Measurements from ENCODE around the gene TAF9. TPM values are rescaled to one million over a fixed set of nuclear protein-coding genes. Genes with fewer than 3 reads are reported as not detected.

The TAF9 gene
- total and polyA plus RNA-seq, 7 donors, result 38.8 to 92.9 (median 53.3) TPM

- Histone ChIP-seq H3K36me3 (ENCODE audit: insufficient read depth in 1 of 2, low read depth in 1 of 2) (no peaks in the 10 kb centered on the region), H3K9me3 (no peaks in the 10 kb centered on the region), H3K27ac (peak overlapping the region; percentile 83), H3K27me3 (ENCODE audit: insufficient read depth in 3 of 3, low read length in 2 of 3) (no peaks in the 10 kb centered on the region), H3K4me1 (peaks cover 9% of the 10 kb centered on the region), H3K4me3 (peak overlapping the region; percentile 89)
- DNase-seq (no peak), ATAC-seq (no peak)
- no peak for TF ChIP-seq CTCF (IDR thresholded peaks at IDR 0.05)
- 49 to 56% (median 52%) methylated on average over 11 of the region's 11 CpGs for WGBS, 3 donors
- intact Hi-C loops (cut with DNase I), result loop anchor here in 1 of 2 donors (10.0 kb wide), 1 partner anchor 237 kb away; the partner anchor contains the start of gene SLC30A5
Measured at GRCh38 chr5:69331528-69332445, 37.5 kb downstream of the TAF9 start.

DNA sequence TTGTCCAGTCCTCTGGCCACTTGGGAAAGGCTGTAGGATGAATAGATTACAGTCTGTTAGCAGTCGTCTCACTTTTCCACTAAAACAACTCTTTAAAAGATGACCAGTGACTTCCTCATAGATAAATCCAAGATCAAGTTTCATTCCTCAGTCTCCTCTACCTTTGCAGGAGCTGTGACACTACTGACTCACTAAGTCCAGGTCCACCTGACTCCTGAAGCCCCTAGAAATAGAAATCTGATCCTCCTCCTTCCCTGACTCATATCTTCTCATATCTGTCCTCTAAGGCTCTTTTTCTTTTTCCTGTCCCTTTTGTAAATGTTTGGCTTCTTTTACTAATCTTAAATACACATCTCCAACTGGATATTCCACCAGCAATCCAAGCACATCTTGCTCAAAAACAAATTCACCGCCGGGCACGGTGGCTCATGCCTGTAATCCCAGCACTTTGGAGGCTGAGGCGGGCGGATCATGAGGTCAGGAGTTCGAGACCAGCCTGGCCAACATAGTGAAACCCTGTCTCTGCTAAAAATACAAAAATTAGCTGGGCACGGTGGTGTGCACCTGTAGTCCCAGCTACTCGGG, 39.3 kb downstream of the TAF9 start:
- intact Hi-C loops (cut with DNase I), result loop anchor here in 1 of 2 donors (10.0 kb wide), 1 partner anchor 235 kb away; the partner anchor contains the start of gene SLC30A5
- no peak for ATAC-seq
- WGBS, 3 donors, result 87 to 89% (median 88%) methylated on average over 9 of the region's 9 CpGs

GRCh38 chr5:69326365-69326764, 43.0 kb downstream of the TAF9 start:
- Histone ChIP-seq H3K27me3 (ENCODE audit: insufficient read depth in 3 of 3, low read length in 2 of 3) (no peaks in the 10 kb centered on the region), H3K27ac (no peak overlapping the region), H3K36me3 (ENCODE audit: insufficient read depth in 1 of 2, low read depth in 1 of 2) (no peaks in the 10 kb centered on the region), H3K4me1 (no peaks in the 10 kb centered on the region), H3K4me3 (no peak overlapping the region), H3K9me3 (no peaks in the 10 kb centered on the region)
- no peak for ATAC-seq
- DNase-seq, result no peak
- intact Hi-C loops (cut with DNase I), result no loop called here
- no peak for TF ChIP-seq CTCF (IDR thresholded peaks at IDR 0.05)
- 92 to 94% (median 93%) methylated on average over 1 of the region's 1 CpG for WGBS, 3 donors

More for the DNA sequence above, 39.3 kb downstream of the TAF9 start:
- no peak overlapping the region for H3K4me3 ChIP-seq
- no peaks in the 10 kb centered on the region for H3K27me3 ChIP-seq (ENCODE audit: insufficient read depth in 3 of 3, low read length in 2 of 3)
- H3K36me3 ChIP-seq (ENCODE audit: insufficient read depth in 1 of 2, low read depth in 1 of 2), result no peaks in the 10 kb centered on the region
- no peaks in the 10 kb centered on the region for H3K9me3 ChIP-seq
- H3K27ac ChIP-seq, result no peak overlapping the region
- no peak for TF ChIP-seq CTCF (IDR thresholded peaks at IDR 0.05)
- no peak for DNase-seq
- H3K4me1 ChIP-seq, result peaks cover 9% of the 10 kb centered on the region

DNA sequence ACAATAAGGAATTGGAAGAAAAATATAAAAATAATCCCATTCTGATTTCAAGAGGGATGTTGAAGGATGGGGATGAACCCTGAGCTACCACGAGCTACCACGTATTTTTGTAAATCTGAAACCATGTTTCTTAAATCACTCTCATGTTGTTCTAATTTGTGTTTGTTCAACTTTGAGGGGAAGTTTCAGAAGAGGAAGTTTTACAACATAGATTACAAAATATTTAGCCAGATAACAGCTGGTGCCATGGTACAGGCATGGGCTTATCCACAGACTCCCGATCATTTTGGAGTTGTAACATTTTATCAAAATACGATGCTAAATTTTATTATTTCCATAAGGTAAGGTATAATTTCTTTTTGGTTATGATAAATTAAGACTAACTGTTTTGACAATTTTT, 51.9 kb downstream of the TAF9 start:
- peaks cover 0 to 16% of the 10 kb centered on the region in 2 donors for H3K36me3 ChIP-seq (ENCODE audit: insufficient read depth in 1 of 2, low read depth in 1 of 2)
- no peak overlapping the region for H3K27ac ChIP-seq
- 87 to 94% (median 87%) methylated on average over 4 of the region's 4 CpGs for WGBS, 3 donors

More for the DNA sequence above, 51.9 kb downstream of the TAF9 start:
- no peaks in the 10 kb centered on the region for H3K4me1 ChIP-seq
- no peak overlapping the region for H3K4me3 ChIP-seq
- H3K9me3 ChIP-seq, result no peaks in the 10 kb centered on the region
- TF ChIP-seq CTCF (IDR thresholded peaks at IDR 0.05), result no peak
- no peaks in the 10 kb centered on the region for H3K27me3 ChIP-seq (ENCODE audit: insufficient read depth in 3 of 3, low read length in 2 of 3)
- intact Hi-C loops (cut with DNase I), result no loop called here
- ATAC-seq, result no peak
- no peak for DNase-seq

All from psoas muscle (tissue), 8 donors.